Putamen (tissue), 1 donor: ENCODE measurements around the gene IDH1.

Experiments used
- DNase-seq: peaks from one replicate; pipeline ENCODE4 v3.0.0-alpha.2; 2016; ENCODE audit warnings: low spot score

Gene IDH1

GRCh38 chr2:208210688-208211451 lies 44.0 kb downstream of the IDH1 start:
- DNase-seq = peak; percentile 14

DNA sequence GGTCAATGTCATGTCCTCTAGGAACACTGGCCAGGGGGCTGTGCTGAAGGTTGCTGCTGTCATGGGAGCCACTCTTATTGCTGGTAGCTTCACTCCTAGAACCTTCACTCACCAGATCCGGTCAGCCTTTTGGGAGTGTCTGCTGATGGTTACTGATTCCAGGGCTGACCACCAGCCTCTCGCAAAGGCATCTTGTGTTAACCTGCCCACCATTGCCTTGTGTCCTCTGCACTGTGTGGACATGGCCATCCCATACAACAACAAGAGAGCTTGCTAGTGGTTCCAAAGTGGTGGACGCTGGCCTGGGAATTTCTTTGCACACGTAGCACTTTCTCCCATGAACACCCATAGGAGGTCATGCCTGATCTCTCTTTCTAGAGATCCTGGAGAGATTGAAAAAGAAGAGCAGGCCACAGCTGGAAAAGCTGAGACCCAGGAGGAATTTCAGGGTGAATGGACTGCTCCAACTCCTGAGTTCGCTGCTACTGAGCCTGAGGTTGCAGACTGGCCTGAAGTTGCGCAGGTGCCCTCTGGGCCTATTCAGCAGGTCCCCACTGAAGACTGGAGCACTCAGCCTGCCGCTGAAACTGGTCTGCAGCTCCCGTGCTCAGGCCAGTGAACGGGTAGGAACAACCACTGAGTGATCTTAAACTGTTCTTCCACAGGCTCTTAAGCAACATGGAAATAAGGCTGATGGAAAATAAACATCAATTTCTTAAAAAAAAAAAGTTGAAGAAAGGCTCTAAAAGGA lies 46.4 kb downstream of the IDH1 start:
- DNase-seq = no peak

DNA sequence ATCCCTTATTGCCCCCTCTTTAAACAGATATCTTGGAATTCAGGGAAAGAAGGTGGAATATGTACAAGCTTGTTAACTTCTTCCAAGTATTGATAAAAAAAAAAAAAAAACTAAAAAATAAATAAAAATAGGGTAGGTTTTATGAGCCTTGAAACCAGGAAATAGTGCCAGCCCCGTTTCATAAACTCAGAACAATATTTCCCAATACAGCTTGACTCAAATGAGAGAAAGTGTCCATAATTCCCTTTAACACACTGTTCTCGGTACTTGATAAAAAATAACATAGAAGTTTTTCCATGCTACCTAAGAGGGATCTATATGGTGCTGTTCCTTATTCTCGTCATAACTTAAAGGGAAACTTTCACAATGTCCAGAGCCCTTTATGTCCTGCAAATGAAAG lies 47.1 kb downstream of the IDH1 start:
- DNase-seq = no peak

DNA sequence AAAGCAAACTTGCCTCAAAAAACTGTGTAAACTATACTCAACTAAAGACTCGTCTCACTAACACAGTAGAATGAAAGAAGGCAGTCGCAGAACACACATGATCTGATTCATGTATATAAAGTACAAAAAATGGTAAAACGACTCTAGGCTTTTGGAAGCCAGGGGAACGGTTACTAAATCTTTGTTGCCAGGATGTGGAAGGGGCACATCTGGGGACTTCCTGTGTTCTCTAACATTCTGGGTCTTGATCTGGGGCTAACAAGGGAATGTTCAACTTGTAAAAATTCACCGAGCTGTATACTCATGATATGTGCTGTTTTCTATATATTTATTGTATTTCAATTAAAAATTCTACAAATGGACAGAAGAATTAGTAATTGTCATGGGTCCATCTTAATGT lies 50.7 kb downstream of the IDH1 start:
- no peak for DNase-seq

DNA sequence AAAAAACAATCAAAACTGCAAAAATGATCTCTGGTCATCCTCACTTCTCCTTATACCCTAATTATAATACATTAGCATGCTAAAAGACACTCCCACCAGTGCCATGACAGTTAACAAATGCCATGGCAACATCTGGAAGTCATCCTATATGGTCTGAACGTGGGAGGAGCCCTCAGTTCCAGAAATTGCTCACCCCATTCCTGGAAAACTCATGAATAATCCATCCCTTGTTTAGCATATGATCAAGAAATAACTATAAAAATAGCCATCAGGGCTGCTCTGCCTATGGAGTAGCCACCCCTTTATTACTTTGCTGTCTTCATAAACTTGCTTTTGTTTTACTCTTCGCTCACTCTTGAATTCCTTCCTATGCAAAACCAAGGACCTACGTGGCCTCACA lies 59.3 kb downstream of the IDH1 start:
- no peak for DNase-seq

DNA sequence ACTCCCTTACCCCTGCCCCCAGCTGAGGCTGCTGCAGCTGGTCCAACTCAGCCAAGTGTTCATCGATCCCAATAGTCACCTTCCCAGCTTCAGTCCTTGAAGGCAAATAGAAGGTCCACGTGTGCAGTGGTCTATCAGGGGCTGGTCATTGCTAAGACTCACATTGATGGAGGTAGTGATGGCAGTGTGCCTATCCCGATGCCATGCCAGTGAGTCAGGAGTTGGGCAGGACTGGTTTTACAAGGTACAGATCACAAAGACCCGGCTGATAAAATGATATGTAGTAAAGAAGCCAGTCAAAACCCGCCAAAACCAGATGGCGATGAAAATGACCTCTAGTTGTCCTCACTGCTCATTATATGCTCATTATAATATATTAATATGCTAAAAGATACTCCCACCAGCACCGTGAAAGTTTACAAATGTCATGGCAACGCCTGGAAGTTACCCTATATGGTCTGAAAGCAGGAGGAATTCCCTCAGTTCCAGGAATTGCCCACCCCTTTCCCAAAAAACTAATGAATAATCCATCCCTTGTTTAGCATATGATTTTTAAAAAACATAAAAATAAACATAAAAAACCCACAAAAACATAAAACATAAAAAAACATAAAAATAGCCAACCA lies 62.1 kb downstream of the IDH1 start:
- DNase-seq = no peak

DNA sequence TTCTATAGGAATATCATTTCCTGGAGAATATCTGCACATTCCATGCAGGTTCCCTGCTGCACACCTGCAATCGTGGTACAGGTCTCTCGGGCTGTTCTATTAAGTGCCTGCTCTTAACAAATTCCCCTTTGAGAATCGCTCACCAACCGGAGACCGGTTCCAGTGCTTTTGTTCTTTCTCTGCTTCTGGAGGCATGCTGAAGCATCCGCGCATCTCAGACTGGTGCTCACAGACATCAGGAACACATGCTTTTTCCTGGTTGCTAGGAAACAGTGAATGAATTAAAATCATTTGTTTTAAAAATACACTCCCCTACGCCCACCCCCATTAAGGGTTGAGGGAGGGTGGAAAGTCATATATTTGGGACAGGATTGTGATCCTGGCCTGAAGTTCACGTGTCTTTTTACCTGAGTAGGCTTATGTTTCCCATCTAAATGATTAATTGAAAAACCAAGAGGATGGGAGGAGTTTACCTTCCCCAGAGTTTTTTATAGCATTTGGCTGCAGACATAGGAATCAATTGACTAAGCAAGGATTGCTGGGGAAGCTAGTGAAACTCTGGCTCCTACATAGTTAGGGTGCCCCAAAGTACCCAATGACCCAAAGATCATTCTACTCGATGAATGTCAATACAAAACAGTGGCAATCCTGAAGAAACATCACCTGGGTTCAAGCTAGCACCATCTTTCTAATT lies 64.9 kb downstream of the IDH1 start, which contains the start of gene C2orf80:
Gene C2orf80 (minus strand): TSS at position 221 of the 694 bp plus-strand sequence. CDS start 3,044 bp downstream, outside the sequence.
- DNase-seq = peak; percentile 70

- no peak for DNase-seq
Measured at GRCh38 chr2:208189069-208189809, 65.6 kb downstream of the IDH1 start.

GRCh38 chr2:208186893-208187292 lies 68.0 kb downstream of the IDH1 start:
- DNase-seq = no peak

GRCh38 chr2:208186465-208186864 lies 68.4 kb downstream of the IDH1 start:
- no peak for DNase-seq
